HL-60/S4 treated with phorbol 12-myristate 13-acetate at 8.2 ng/mL for 4 days and 3 days (cell line): ENCODE data around the gene BUB1.
"Not testable (repeated sequence)": the region's sequence is repeated elsewhere in the genome, so short reads cannot be mapped to it uniquely, and the experiment has no call there.

Experiments
- in situ Hi-C: fragments of 300-500 bp; cut with MboI; formaldehyde crosslinking; loops from 2 replicates; pipeline ENCODE4 v1.15.0; 2022; ENCODE audit warnings: low sequenced_read_pairs

Gene BUB1

GRCh38 chr2:110660558-110660957 is 17.3 kb downstream of the BUB1 start:
- in situ Hi-C loops = no loop called here

- in situ Hi-C loops = no loop called here
Observed at GRCh38 chr2:110659248-110659647, 18.6 kb downstream of the BUB1 start.

- in situ Hi-C loops = no loop called here
Observed at GRCh38 chr2:110657724-110658305, 20.0 kb downstream of the BUB1 start.

- in situ Hi-C loops = no loop called here
Observed at GRCh38 chr2:110655701-110656100, 22.2 kb downstream of the BUB1 start.

- in situ Hi-C loops = no loop called here
Observed at GRCh38 chr2:110653861-110654260, 24.0 kb downstream of the BUB1 start.

GRCh38 chr2:110650346-110650745 is 27.5 kb downstream of the BUB1 start:
- in situ Hi-C loops = no loop called here

GRCh38 chr2:110647777-110648176 is 30.1 kb downstream of the BUB1 start:
- in situ Hi-C loops = no loop called here

- in situ Hi-C loops = no loop called here
Observed at GRCh38 chr2:110645616-110646015, 32.2 kb downstream of the BUB1 start.

- in situ Hi-C loops = no loop called here
Observed at GRCh38 chr2:110644357-110644756, 33.5 kb downstream of the BUB1 start.

GRCh38 chr2:110642360-110642759 is 35.5 kb downstream of the BUB1 start:
- in situ Hi-C loops = no loop called here

GRCh38 chr2:110639972-110640371 is 37.9 kb downstream of the BUB1 start:
- in situ Hi-C loops = no loop called here

GRCh38 chr2:110638952-110639695 is 38.7 kb downstream of the BUB1 start:
- in situ Hi-C loops = no loop called here

- in situ Hi-C loops = no loop called here
Observed at GRCh38 chr2:110638004-110638403, 39.9 kb downstream of the BUB1 start.

- in situ Hi-C loops = no loop called here
Observed at GRCh38 chr2:110637093-110637492, 40.8 kb downstream of the BUB1 start.

- in situ Hi-C loops = not testable (repeated sequence)
Observed at GRCh38 chr2:110635949-110636628, 41.8 kb downstream of the BUB1 start.

GRCh38 chr2:110627348-110627747 is 50.5 kb downstream of the BUB1 start:
- in situ Hi-C loops = not testable (repeated sequence)

- in situ Hi-C loops = not testable (repeated sequence)
Observed at GRCh38 chr2:110619326-110619939, 58.4 kb downstream of the BUB1 start.

GRCh38 chr2:110613927-110614326 is 63.9 kb downstream of the BUB1 start:
- in situ Hi-C loops = not testable (repeated sequence)

- in situ Hi-C loops = not testable (repeated sequence)
Observed at GRCh38 chr2:110610613-110611250, 67.1 kb downstream of the BUB1 start.

- in situ Hi-C loops = not testable (repeated sequence)
Observed at GRCh38 chr2:110609843-110610612, 67.8 kb downstream of the BUB1 start.
